HG03354 (cell line): ENCODE data around the gene HTRA3.

Experiments used
- ATAC-seq: cut with Tn5 transposase; IDR thresholded peaks from one replicate; pipeline ENCODE4 v1.9.1; 2021; ENCODE audit warnings: mild to moderate bottlenecking; ENCODE audit not compliant: unreplicated experiment, poor library complexity, severe bottlenecking

Gene HTRA3

GRCh38 chr4:8304827-8305695 lies 35.5 kb downstream of the HTRA3 start:
- no peak for ATAC-seq

DNA sequence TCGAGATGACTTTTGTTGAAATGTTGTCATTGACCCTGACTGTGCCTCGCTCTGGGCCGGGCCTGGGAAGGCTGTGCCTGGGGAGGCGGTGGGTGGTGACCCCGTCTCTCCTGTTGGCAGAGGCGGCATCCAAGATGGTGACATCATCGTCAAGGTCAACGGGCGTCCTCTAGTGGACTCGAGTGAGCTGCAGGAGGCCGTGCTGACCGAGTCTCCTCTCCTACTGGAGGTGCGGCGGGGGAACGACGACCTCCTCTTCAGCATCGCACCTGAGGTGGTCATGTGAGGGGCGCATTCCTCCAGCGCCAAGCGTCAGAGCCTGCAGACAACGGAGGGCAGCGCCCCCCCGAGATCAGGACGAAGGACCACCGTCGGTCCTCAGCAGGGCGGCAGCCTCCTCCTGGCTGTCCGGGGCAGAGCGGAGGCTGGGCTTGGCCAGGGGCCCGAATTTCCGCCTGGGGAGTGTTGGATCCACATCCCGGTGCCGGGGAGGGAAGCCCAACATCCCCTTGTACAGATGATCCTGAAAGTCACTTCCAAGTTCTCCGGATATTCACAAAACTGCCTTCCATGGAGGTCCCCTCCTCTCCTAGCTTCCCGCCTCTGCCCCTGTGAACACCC lies 36.4 kb downstream of the HTRA3 start:
- no peak for ATAC-seq

GRCh38 chr4:8306511-8307021 lies 37.0 kb downstream of the HTRA3 start:
- no peak for ATAC-seq

- no peak for ATAC-seq
These were observed 37.6 kb downstream of the HTRA3 start for GRCh38 chr4:8307121-8307520.

DNA sequence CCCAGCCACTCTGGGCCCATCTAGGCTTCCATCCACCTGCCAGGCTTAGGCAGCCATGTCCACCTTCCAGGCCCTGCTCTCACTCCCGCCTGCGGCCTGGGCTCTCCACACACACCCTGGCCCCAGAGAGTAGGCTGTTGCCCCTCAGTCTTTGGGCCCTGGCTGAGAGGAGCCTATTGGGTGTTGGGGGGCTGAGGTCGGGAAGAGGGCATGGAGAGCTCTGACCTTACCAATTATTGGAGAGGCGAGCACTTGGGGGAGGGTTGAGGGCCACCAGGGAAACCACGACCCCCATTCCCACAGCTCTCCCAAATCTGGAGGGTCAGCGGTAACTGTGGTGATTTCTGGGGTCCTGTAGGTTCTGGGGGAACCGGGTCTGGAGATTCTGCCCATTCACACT lies 38.2 kb downstream of the HTRA3 start:
- no peak for ATAC-seq

GRCh38 chr4:8308144-8308543 lies 38.6 kb downstream of the HTRA3 start:
- no peak for ATAC-seq

DNA sequence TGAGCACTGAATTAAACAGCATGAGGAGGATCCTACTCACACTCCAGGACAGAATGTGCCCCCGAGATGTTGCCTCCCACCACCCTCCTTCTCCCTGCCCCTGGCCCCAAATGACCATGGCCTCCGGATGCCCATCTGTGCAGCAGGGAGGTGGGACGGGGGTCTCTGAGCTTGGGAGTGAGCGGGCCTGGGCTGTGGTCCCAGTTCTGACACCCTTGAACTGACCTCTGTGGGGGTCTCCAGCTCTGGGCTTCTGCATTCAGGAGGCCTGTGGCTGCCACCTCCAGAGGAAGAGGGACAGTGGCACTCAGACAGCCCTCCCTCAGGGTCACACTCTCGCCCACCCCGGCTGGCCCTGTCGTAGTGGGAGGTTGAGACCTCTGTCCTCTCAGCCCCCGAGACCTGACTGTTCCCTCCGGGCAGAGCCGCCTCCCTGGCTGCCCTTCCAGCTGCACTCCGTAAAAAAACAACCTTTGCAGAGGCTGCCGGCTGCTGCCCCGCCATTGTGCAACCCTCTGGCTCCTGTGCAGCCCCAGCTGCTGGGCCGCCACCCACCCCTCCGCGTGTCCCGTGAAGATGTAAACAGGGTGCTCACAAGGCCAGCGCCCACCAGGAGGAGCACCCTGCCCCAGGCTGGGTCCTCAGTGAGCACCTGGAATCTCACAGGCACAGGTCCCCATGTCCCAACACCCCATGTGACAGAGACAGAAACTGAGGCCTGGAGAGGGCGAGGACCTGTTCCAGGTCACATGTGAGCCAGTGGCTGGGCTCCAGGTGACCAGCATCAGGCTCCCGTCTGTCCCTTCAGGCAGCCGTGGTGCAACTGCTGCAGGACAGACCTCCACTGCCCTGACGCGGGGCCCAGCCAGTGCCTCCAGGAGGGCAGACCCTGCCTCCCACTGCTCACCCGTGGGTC lies 39.6 kb downstream of the HTRA3 start:
- no peak for ATAC-seq

- ATAC-seq, result no peak
These were observed 40.8 kb downstream of the HTRA3 start for GRCh38 chr4:8310306-8310705.

- no peak for ATAC-seq
These were observed 41.8 kb downstream of the HTRA3 start for GRCh38 chr4:8311101-8312068.

DNA sequence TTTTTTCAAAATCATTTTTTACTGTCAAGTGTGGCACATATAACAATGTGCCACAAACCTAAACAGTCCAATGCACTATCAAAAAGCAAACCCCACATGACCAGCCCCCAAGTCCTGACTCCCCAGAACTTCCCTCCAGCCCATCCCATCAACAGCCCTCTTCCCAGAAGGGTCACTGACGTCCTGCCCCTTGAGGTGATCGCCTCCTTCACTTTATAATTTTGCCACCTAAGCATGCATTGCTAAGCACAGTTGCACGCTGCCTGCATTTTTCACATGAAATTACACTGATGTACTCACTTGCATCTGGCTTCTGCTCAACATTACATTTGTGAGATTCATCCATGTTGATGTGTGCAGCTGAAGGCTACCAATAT lies 42.5 kb downstream of the HTRA3 start:
- no peak for ATAC-seq

GRCh38 chr4:8312976-8313375 lies 43.4 kb downstream of the HTRA3 start:
- no peak for ATAC-seq

DNA sequence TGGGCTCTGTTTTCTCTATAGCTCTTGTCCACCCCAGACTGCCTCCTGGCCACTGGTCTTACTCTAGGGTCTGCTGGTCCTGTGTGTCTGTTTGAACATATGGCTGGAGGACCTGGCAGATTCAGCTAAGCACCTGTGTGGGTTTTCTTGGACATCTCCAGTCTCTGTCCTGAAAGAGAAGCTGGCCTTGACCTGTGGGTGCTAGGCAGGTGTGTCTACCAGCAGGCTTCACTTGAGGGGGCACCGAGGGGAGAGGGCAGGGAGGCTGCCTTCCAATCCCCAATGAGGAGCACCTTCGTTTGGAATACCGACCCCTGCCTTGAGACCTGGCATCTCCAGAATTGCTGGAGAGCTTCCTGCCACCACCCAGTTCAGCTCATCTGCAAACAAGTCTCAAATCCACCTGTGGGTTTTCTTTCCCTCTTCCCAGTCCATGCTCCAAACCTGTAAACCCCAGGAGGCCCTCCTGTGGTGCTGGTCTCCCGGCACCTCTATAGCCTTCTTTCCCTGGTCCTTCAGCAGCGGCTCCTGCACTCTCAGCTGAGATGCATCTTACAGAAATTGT lies 45.2 kb downstream of the HTRA3 start:
- ATAC-seq, result no peak

GRCh38 chr4:8315435-8316250 lies 46.1 kb downstream of the HTRA3 start:
- no peak for ATAC-seq

DNA sequence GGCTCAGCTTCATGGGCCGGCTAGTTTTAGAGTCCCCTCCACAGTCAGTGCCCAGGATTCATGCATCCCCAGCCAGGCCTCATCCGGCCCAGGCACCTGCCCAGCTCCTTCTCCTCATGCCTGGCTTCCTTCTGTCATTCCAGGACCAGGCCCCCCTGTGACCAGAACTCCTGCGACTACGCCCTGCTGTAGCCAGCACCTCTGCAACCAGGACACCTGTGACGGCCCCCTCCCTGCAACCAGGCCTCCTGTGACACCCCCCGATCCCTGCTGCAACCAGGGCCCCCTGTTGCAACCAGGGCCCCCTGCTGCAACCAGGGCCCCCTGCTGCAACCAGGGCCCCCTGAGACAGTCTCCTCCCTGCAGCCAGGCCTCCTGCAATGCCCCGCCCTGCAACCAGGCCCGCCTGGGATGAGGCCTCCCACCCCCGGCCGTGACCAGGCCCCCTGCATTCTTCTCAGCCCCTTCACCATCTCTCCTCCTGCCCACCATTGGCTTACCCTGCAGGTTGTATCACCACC lies 46.8 kb downstream of the HTRA3 start:
- ATAC-seq, result no peak

- no peak for ATAC-seq
These were observed 47.4 kb downstream of the HTRA3 start for GRCh38 chr4:8316911-8317351.

- ATAC-seq, result no peak
These were observed 47.9 kb downstream of the HTRA3 start for GRCh38 chr4:8317474-8317873.

DNA sequence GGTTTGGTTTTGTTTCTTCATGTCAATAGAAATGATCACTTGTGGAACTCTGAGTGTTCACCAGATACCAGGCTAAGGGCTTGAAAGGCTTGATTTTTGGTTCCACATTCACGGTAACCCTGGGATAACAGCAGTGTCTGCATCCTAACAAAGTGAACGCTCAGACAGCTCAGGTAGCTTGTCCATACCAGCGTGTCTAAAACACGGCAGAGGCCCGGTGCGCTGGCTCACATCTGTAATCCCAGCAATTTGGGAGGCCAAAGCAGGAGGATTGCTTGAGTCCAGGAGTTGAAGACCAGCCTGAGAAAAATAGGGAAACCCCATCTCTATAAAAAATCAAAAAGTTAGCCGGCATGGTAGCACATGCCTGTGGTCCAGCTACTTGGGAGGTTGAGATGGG lies 49.0 kb downstream of the HTRA3 start:
- no peak for ATAC-seq

- no peak for ATAC-seq
These were observed 49.5 kb downstream of the HTRA3 start for GRCh38 chr4:8319061-8319460.
